HEK293 (cell line): Measurements from ENCODE around the gene ZEB2.

ENCODE experiments used
- CTCF ChIA-PET: fragments of 350-600 bp; formaldehyde crosslinking; extraction: SDS; loops from one replicate; lab custom pipeline; 2021; ENCODE audit warnings: antibody characterized with exemption; lab: Yijun Ruan, JAX
- POLR2A ChIA-PET: fragments of 300-600 bp; formaldehyde crosslinking; extraction: SDS; loops from one replicate; lab custom pipeline; 2020; ENCODE audit warnings: antibody characterized with exemption, inconsistent platforms; lab: Yijun Ruan, JAX
- H3K27ac ChIP-seq: fragments of 200-500 bp; sonication (Bioruptor generic); 2 replicates; pipeline ENCODE4 v1.5.1; 2014; ENCODE audit warnings: low read depth, low read length, control low read depth, inconsistent platforms; ENCODE audit errors: extremely low read depth
- H3K36me3 ChIP-seq, 2 experiments: fragments of 200-500 bp in 1 of 2; sonication (Bioruptor generic) in 1 of 2; 1 replicate in 1 of 2; 2 replicates in 1 of 2; pipeline ENCODE4 v1.5.1; 2014 to 2017; ENCODE audit warnings: inconsistent platforms in 2 of 2, low read length in 2 of 2; ENCODE audit not compliant: control insufficient read depth in 2 of 2, insufficient read depth in 1 of 2
- H3K4me1 ChIP-seq: fragments of 200-500 bp; sonication (Bioruptor generic); 2 replicates; pipeline ENCODE4 v1.5.1; 2014; ENCODE audit warnings: mild to moderate bottlenecking, low read length, inconsistent platforms; ENCODE audit not compliant: control insufficient read depth, insufficient read depth
- H3K4me3 ChIP-seq: 2 replicates; pipeline ENCODE4 v1.5.1; 2011; ENCODE audit warnings: low read depth, mild to moderate bottlenecking, control low read depth, low read length, moderate library complexity
- H3K9me3 ChIP-seq: fragments of 200-500 bp; sonication (Bioruptor generic); 2 replicates; pipeline ENCODE4 v1.5.1; 2014; ENCODE audit warnings: low read depth, low read length, inconsistent platforms; ENCODE audit not compliant: control insufficient read depth, insufficient read depth
- ATF2 ChIP-seq: fragments of 450-650 bp; formaldehyde crosslinking; IDR thresholded peaks from 2 replicates; pipeline ENCODE4 v1.5.1; 2016; ENCODE audit warnings: missing biosample characterization, missing genetic modification characterization, low read depth
- BCL11A ChIP-seq: fragments of 450-650 bp; formaldehyde crosslinking; IDR thresholded peaks from 2 replicates; pipeline ENCODE4 v1.5.1; 2016; ENCODE audit warnings: low read depth, missing biosample characterization, missing genetic modification characterization
- GLIS2 ChIP-seq: fragments of 450-650 bp; formaldehyde crosslinking; IDR thresholded peaks from 2 replicates; pipeline ENCODE4 v1.5.1; 2016; ENCODE audit warnings: missing biosample characterization, missing genetic modification characterization
- OVOL3 ChIP-seq: fragments of 450-650 bp; formaldehyde crosslinking; IDR thresholded peaks from 2 replicates; pipeline ENCODE4 v1.5.1; 2016; ENCODE audit warnings: missing biosample characterization, missing genetic modification characterization
- ZBTB26 ChIP-seq: fragments of 450-650 bp; formaldehyde crosslinking; optimal IDR thresholded peaks from 2 replicates; pipeline ENCODE3; 2016; ENCODE audit warnings: missing biosample characterization, mild to moderate bottlenecking, missing genetic modification characterization
- ZFP3 ChIP-seq: fragments of 450-650 bp; formaldehyde crosslinking; IDR thresholded peaks from 2 replicates; pipeline ENCODE4 v1.5.1; 2016; ENCODE audit warnings: low read depth, missing biosample characterization, missing genetic modification characterization
- ZNF10 ChIP-seq: fragments of 450-650 bp; formaldehyde crosslinking; IDR thresholded peaks from 2 replicates; pipeline ENCODE4 v1.5.1; 2017; ENCODE audit warnings: missing biosample characterization, missing genetic modification characterization
- ZNF239 ChIP-seq: fragments of 450-650 bp; formaldehyde crosslinking; IDR thresholded peaks from 2 replicates; pipeline ENCODE4 v1.5.1; 2016; ENCODE audit warnings: missing biosample characterization, missing genetic modification characterization
- ZNF266 ChIP-seq: fragments of 450-650 bp; formaldehyde crosslinking; IDR thresholded peaks from 2 replicates; pipeline ENCODE4 v1.5.1; 2016; ENCODE audit warnings: missing biosample characterization, missing genetic modification characterization, low read depth
- ZNF280D ChIP-seq: fragments of 450-650 bp; formaldehyde crosslinking; IDR thresholded peaks from 2 replicates; pipeline ENCODE4 v1.5.1; 2016; ENCODE audit warnings: missing biosample characterization, missing genetic modification characterization
- ZNF501 ChIP-seq: fragments of 450-650 bp; formaldehyde crosslinking; IDR thresholded peaks from 2 replicates; pipeline ENCODE4 v1.5.1; 2016; ENCODE audit warnings: missing biosample characterization, missing genetic modification characterization
- ZNF580 ChIP-seq: fragments of 450-650 bp; formaldehyde crosslinking; IDR thresholded peaks from 2 replicates; pipeline ENCODE4 v1.5.1; 2016; ENCODE audit warnings: missing biosample characterization, missing genetic modification characterization
- ZNF585B ChIP-seq: fragments of 450-650 bp; formaldehyde crosslinking; IDR thresholded peaks from 2 replicates; pipeline ENCODE4 v1.5.1; 2016; ENCODE audit warnings: missing biosample characterization, missing genetic modification characterization
- ZNF626 ChIP-seq: fragments of 450-650 bp; sonication (Bioruptor Pico); formaldehyde crosslinking; IDR thresholded peaks from 2 replicates; pipeline ENCODE4 v1.5.1; 2018; ENCODE audit warnings: missing biosample characterization, missing genetic modification characterization, inconsistent platforms
- ZNF629 ChIP-seq: fragments of 450-650 bp; formaldehyde crosslinking; IDR thresholded peaks from 2 replicates; pipeline ENCODE4 v1.5.1; 2017; ENCODE audit warnings: missing biosample characterization, missing genetic modification characterization
- ZNF768 ChIP-seq: fragments of 450-650 bp; formaldehyde crosslinking; IDR thresholded peaks from 2 replicates; pipeline ENCODE4 v1.5.1; 2018; ENCODE audit warnings: missing biosample characterization, mild to moderate bottlenecking, missing genetic modification characterization

Gene ZEB2

DNA sequence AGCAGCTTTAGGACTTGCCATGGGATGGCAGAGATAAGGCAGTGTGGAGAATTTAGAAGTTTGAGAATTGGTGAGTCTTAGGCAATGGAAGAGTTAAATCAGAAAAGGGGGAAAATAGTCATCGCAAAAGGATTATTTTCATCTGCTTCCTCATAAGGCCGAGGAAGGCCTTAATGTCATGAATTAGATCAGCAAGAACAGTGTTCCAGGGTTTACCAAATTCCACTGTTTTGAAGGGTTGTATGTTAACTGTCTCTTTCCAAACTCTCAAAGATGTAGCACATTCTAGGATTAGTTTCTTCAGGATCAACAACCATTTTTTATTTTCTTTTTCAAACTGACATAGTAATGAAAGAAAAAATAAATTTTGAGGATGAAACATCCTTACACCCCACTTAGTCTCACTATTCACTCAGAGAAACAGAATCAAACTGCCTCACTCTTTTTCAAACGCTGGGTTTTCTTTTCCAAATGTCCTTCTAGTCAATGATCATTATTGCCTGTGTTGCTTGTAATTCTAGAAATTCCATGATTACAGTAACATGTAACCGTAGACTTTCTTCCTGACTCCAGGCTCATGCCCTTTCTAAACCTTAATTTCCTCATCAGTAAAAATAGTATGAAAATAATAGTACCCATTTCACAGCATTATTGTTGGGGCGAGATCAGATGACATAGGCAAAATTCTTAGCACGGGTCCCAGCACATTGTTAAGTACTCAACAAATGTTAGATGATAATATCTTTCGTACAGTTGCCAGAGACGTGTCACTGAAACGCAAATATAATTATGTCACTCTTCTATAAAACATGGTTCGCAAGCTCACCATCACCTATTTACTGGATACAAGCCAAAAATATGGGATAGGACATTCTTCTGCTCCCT lies 23.6 kb downstream of the ZEB2 start:
- no peaks in the 10 kb centered on the region for H3K9me3 ChIP-seq
- TF ChIP-seq ZFP3 (tag by site-specific recombination) (no peak), ZNF768 (tag by site-specific recombination) (no peak), ZNF629 (tag by site-specific recombination) (0 out of 2 replicates have a peak, but pooled peaks have one; percentile 34), ATF2 (tag by site-specific recombination) (peak; percentile 46; the same call in 1 of the 2 replicates), GLIS2 (tag by site-specific recombination) (no peak), ZNF10 (tag by site-specific recombination) (peak; percentile 75), OVOL3 (tag by site-specific recombination) (no peak)
- H3K4me3 ChIP-seq: no peak overlapping the region
- POLR2A ChIA-PET: no interaction called here
- no peak overlapping the region for H3K27ac ChIP-seq
- peaks cover 3% of the 10 kb centered on the region; the same call in 1 of the 2 replicates for H3K4me1 ChIP-seq
- CTCF ChIA-PET: no interaction called here
- peaks cover 0 to 2% of the 10 kb centered on the region in 2 experiments; a peak in 1 of 3 replicates for H3K36me3 ChIP-seq

DNA sequence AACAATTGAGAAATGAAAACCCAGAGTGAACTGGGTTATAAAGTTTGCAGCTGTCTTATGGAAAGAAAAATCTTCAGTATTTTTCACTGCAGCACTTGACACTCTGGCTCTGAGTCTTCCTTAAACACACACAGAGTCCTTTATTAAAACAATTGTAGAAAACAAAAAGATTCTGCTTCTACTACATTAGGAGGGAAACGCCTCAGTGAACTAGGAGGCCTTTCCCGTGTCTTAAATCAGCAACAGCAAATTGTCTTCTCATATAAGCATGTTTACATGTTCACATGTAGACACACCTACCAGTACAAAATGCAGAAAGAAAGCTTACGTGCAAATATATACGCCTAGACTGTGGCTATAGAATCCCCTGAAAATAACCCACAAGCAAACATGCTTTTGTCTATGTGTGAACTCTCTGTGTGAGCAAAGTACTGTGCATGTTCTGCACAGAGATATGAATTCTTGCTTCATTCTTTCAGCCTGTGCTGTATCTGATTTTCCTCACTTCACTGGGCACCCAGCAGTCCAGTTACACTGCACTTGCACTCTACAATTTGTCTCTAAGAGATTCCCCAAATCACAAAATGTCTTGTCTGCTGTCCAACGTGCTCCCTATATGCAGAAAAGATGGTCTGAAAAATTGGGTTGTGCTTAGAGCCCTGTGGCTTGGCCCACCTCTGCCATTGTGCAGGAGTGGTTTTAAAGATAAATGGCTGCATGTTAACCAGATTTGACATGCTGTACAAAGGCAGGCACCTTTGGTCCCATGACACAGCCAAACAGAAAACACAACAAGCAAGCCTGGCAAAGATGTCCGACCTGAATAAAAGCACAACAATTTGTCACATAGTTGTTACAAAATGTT lies 24.5 kb downstream of the ZEB2 start:
- no peak overlapping the region for H3K27ac ChIP-seq
- H3K4me1 ChIP-seq: peaks cover 3% of the 10 kb centered on the region; the same call in 1 of the 2 replicates
- ChIA-PET CTCF (interaction anchor here (0.6 kb wide), 1 partner anchor 19 kb away, joined by 4 read pairs; no protein-coding TSS in a partner anchor), POLR2A (no interaction called here)
- H3K4me3 ChIP-seq: no peak overlapping the region
- H3K36me3 ChIP-seq: peaks cover 0 to 2% of the 10 kb centered on the region in 2 experiments; a peak in 1 of 3 replicates
- TF ChIP-seq ZNF266 (tag by site-specific recombination): no peak
- TF ChIP-seq ZNF239 (tag by site-specific recombination): no peak
- no peak for TF ChIP-seq ZNF501 (tag by site-specific recombination)
- H3K9me3 ChIP-seq: no peaks in the 10 kb centered on the region

DNA sequence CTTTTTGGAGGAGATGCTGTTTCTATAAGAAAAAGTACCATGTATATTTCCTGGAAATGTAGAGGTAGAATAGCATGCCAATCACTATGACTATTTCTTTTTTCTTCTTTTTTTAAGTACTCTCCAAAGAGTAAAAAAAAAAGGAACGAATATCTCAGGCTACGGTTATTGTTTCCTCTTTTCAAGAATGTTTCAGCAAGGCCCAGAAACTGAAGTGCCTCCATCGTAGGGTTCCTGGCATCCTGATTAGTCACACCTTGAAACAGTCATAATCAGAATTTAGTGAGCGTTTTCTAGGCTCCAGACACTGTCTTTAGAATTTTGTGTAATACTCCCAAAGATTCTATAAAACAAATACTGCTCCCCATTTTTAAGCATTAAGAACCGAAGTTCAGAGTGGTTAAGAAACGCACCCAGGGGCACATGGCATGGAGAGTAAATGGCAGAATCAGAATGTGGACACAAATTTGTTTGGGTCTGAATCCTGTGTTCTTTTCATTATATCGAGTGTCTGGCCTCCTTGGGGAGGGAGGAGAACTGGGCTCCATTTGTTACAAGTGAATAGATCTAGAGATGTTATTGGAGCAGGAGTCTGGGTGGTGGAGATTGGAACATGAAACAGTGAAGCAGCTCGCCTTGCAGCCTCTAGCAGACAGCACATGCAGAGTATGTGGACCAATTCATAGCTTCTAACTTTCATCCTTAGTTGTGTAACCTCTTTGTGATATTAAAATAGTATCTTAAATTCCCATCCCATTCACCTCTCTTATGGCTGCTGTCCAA lies 26.7 kb downstream of the ZEB2 start:
- ChIA-PET CTCF (interaction anchor here (0.8 to 1.2 kb wide), 2 partner anchors 18 to 844 kb away, joined by 3 read pairs; no protein-coding TSS in a partner anchor), POLR2A (no interaction called here)
- peaks cover 3% of the 10 kb centered on the region for H3K4me1 ChIP-seq
- H3K9me3 ChIP-seq: no peaks in the 10 kb centered on the region
- H3K36me3 ChIP-seq: peaks cover 0 to 1% of the 10 kb centered on the region in 2 experiments; a peak in 1 of 3 replicates
- no peak overlapping the region for H3K4me3 ChIP-seq
- no peak overlapping the region for H3K27ac ChIP-seq
- TF ChIP-seq BCL11A (tag by site-specific recombination) (no peak), ZNF266 (tag by site-specific recombination) (no peak), ZNF280D (no peak), ZNF580 (no peak), ZBTB26 (tag by site-specific recombination) (no peak), ZNF626 (no peak), ZNF585B (tag by site-specific recombination) (no peak)
